RCC 7860 (cell line): ENCODE data around the gene CEP89.
"Not testable (repeated sequence)": the region's sequence is repeated elsewhere in the genome, so short reads cannot be mapped to it uniquely, and the experiment has no call there.

ENCODE experiments used
- DNase-seq: peaks from one replicate; pipeline ENCODE4 v3.0.0-alpha.2; 2015; ENCODE audit warnings: low spot score
- FAIRE-seq: peaks from 2 replicates; lab custom pipeline; 2012; peaks lifted over from hg19 to GRCh38; lab: Jason Lieb, UNC

CEP89 gene

GRCh38 chr19:32896516-32897214, 75.1 kb downstream of the CEP89 start:
- no peak for DNase-seq
- FAIRE-seq = no peak

GRCh38 chr19:32895384-32895783, 76.4 kb downstream of the CEP89 start:
- no peak for DNase-seq
- FAIRE-seq = no peak

- FAIRE-seq (no peak), DNase-seq (no peak)
These were observed 80.1 kb downstream of the CEP89 start for GRCh38 chr19:32891609-32892008.

- DNase-seq (no peak), FAIRE-seq (no peak)
These were observed 80.9 kb downstream of the CEP89 start for GRCh38 chr19:32890841-32891240.

GRCh38 chr19:32890326-32890725, 81.4 kb downstream of the CEP89 start:
- FAIRE-seq (no peak), DNase-seq (no peak)

GRCh38 chr19:32889137-32889934, 82.4 kb downstream of the CEP89 start:
- no peak for FAIRE-seq

GRCh38 chr19:32887572-32888215, 84.1 kb downstream of the CEP89 start:
- no peak for DNase-seq

More at GRCh38 chr19:32889137-32889934, 82.4 kb downstream of the CEP89 start:
- no peak for DNase-seq

GRCh38 chr19:32886241-32886640, 85.5 kb downstream of the CEP89 start:
- DNase-seq (no peak), FAIRE-seq (no peak)

More at GRCh38 chr19:32887572-32888215, 84.1 kb downstream of the CEP89 start:
- FAIRE-seq = no peak

- not testable (repeated sequence) for DNase-seq, FAIRE-seq
These were observed 86.5 kb downstream of the CEP89 start for GRCh38 chr19:32885255-32885654.

- DNase-seq = no peak
- FAIRE-seq = no peak
These were observed 90.0 kb downstream of the CEP89 start for GRCh38 chr19:32881766-32882165.

GRCh38 chr19:32880622-32881021, 91.1 kb downstream of the CEP89 start:
- DNase-seq (no peak), FAIRE-seq (no peak)

- DNase-seq (no peak), FAIRE-seq (no peak)
These were observed 92.0 kb downstream of the CEP89 start for GRCh38 chr19:32879741-32880140.

GRCh38 chr19:32878988-32879387, 92.8 kb downstream of the CEP89 start:
- FAIRE-seq = no peak
- no peak for DNase-seq

- FAIRE-seq = no peak
- no peak for DNase-seq
These were observed 93.6 kb downstream of the CEP89 start for GRCh38 chr19:32877977-32878745.

- DNase-seq (no peak), FAIRE-seq (no peak)
These were observed 94.3 kb downstream of the CEP89 start for GRCh38 chr19:32877323-32877912.

GRCh38 chr19:32876919-32877285, 94.9 kb downstream of the CEP89 start:
- FAIRE-seq (no peak), DNase-seq (no peak)

- no peak for DNase-seq
- FAIRE-seq = no peak
These were observed 95.4 kb downstream of the CEP89 start for GRCh38 chr19:32876236-32876918.

GRCh38 chr19:32875428-32875827, 96.3 kb downstream of the CEP89 start:
- FAIRE-seq = no peak
- DNase-seq = no peak

GRCh38 chr19:32874605-32875004, 97.2 kb downstream of the CEP89 start:
- no peak for DNase-seq
- no peak for FAIRE-seq
